IPS DF 6.9 (cell line): ENCODE data around the gene RIN3.

Experiments
- DNase-seq: peaks from one replicate; pipeline ENCODE4 v3.0.0-alpha.2; 2013; ENCODE audit warnings: low read depth, low spot score
- H3K27ac ChIP-seq: one replicate; pipeline ENCODE4 v1.5.1; 2013; ENCODE audit warnings: low read length, control low read depth
- H3K27me3 ChIP-seq: 2 replicates; pipeline ENCODE4 v1.6.1; 2013; ENCODE audit warnings: mild to moderate bottlenecking, low read length; ENCODE audit not compliant: control insufficient read depth, insufficient read depth
- H3K36me3 ChIP-seq: 2 replicates; pipeline ENCODE4 v1.6.1; 2013; ENCODE audit warnings: low read length; ENCODE audit not compliant: control insufficient read depth, insufficient read depth
- H3K4me1 ChIP-seq: 2 replicates; pipeline ENCODE4 v1.6.1; 2013; ENCODE audit warnings: low read length; ENCODE audit not compliant: control insufficient read depth, insufficient read depth
- H3K4me3 ChIP-seq: 2 replicates; pipeline ENCODE4 v1.5.1; 2013; ENCODE audit warnings: mild to moderate bottlenecking, low read length
- H3K9me3 ChIP-seq: 2 replicates; pipeline ENCODE4 v1.6.1; 2013; ENCODE audit warnings: low read length, inconsistent platforms; ENCODE audit not compliant: control insufficient read depth, insufficient read depth
- WGBS: extraction: QIAGEN DNeasy Blood & Tissue Kit; methylation state at CpG from one replicate; pipeline ENCODE4 v1.1.7; 2013; ENCODE audit warnings: mixed read lengths, missing lambda C conversion rate; ENCODE audit not compliant: insufficient read length, insufficient coverage; 5-methylcytosine and 5-hydroxymethylcytosine counted together

RIN3 gene

GRCh38 chr14:92484132-92484823, 29.3 kb upstream of the RIN3 start:
- no CpG with 5 or more reads among the region's 7 CpGs for WGBS
- no peaks in the 10 kb centered on the region for H3K36me3 ChIP-seq
- no peaks in the 10 kb centered on the region for H3K27me3 ChIP-seq
- DNase-seq: no peak
- no peaks in the 10 kb centered on the region for H3K9me3 ChIP-seq
- no peak overlapping the region for H3K27ac ChIP-seq
- no peaks in the 10 kb centered on the region for H3K4me1 ChIP-seq
- H3K4me3 ChIP-seq: no peak overlapping the region

- Histone ChIP-seq H3K4me3 (no peak overlapping the region), H3K36me3 (no peaks in the 10 kb centered on the region), H3K27me3 (no peaks in the 10 kb centered on the region), H3K4me1 (no peaks in the 10 kb centered on the region), H3K9me3 (no peaks in the 10 kb centered on the region), H3K27ac (no peak overlapping the region)
- WGBS: 100% methylated on average over 2 of the region's 4 CpGs
- no peak for DNase-seq
Observed at GRCh38 chr14:92486881-92487280, 26.7 kb upstream of the RIN3 start.

GRCh38 chr14:92487513-92488133, 26.0 kb upstream of the RIN3 start:
- Histone ChIP-seq H3K9me3 (no peaks in the 10 kb centered on the region), H3K27ac (no peak overlapping the region), H3K36me3 (no peaks in the 10 kb centered on the region), H3K4me3 (no peak overlapping the region), H3K4me1 (no peaks in the 10 kb centered on the region), H3K27me3 (no peaks in the 10 kb centered on the region)
- WGBS: no CpG with 5 or more reads among the region's 10 CpGs
- DNase-seq: no peak

- no peak for DNase-seq
- H3K4me1 ChIP-seq: no peaks in the 10 kb centered on the region
- no peak overlapping the region for H3K27ac ChIP-seq
- no peaks in the 10 kb centered on the region for H3K36me3 ChIP-seq
- no peak overlapping the region for H3K4me3 ChIP-seq
- H3K27me3 ChIP-seq: no peaks in the 10 kb centered on the region
- no CpG with 5 or more reads among the region's 21 CpGs for WGBS
- H3K9me3 ChIP-seq: no peaks in the 10 kb centered on the region
Observed at GRCh38 chr14:92489394-92490238, 24.0 kb upstream of the RIN3 start.

- Histone ChIP-seq H3K9me3 (no peaks in the 10 kb centered on the region), H3K36me3 (no peaks in the 10 kb centered on the region), H3K27me3 (no peaks in the 10 kb centered on the region), H3K4me3 (no peak overlapping the region), H3K27ac (no peak overlapping the region), H3K4me1 (no peaks in the 10 kb centered on the region)
- WGBS: no CpG with 5 or more reads among the region's 17 CpGs
- DNase-seq: no peak
Observed at GRCh38 chr14:92490239-92490959, 23.2 kb upstream of the RIN3 start.

GRCh38 chr14:92491782-92492181, 21.8 kb upstream of the RIN3 start:
- no peaks in the 10 kb centered on the region for H3K36me3 ChIP-seq
- no peak for DNase-seq
- H3K27me3 ChIP-seq: no peaks in the 10 kb centered on the region
- H3K4me1 ChIP-seq: no peaks in the 10 kb centered on the region
- no CpG with 5 or more reads among the region's 8 CpGs for WGBS
- H3K9me3 ChIP-seq: no peaks in the 10 kb centered on the region
- no peak overlapping the region for H3K4me3 ChIP-seq
- no peak overlapping the region for H3K27ac ChIP-seq

- DNase-seq: no peak
- no peaks in the 10 kb centered on the region for H3K9me3 ChIP-seq
- no peaks in the 10 kb centered on the region for H3K36me3 ChIP-seq
- H3K4me3 ChIP-seq: no peak overlapping the region
- no peaks in the 10 kb centered on the region for H3K27me3 ChIP-seq
- H3K27ac ChIP-seq: no peak overlapping the region
- WGBS: no CpG with 5 or more reads among the region's 10 CpGs
- H3K4me1 ChIP-seq: no peaks in the 10 kb centered on the region
Observed at GRCh38 chr14:92492258-92492657, 21.3 kb upstream of the RIN3 start.

GRCh38 chr14:92493024-92493423, 20.6 kb upstream of the RIN3 start:
- Histone ChIP-seq H3K27ac (no peak overlapping the region), H3K36me3 (no peaks in the 10 kb centered on the region), H3K27me3 (no peaks in the 10 kb centered on the region), H3K9me3 (no peaks in the 10 kb centered on the region), H3K4me3 (no peak overlapping the region), H3K4me1 (no peaks in the 10 kb centered on the region)
- no peak for DNase-seq
- WGBS: no CpG with 5 or more reads among the region's 10 CpGs

GRCh38 chr14:92493492-92493891, 20.1 kb upstream of the RIN3 start:
- no peaks in the 10 kb centered on the region for H3K4me1 ChIP-seq
- H3K36me3 ChIP-seq: no peaks in the 10 kb centered on the region
- H3K9me3 ChIP-seq: no peaks in the 10 kb centered on the region
- no peaks in the 10 kb centered on the region for H3K27me3 ChIP-seq
- no peak overlapping the region for H3K4me3 ChIP-seq
- no peak for DNase-seq
- no CpG with 5 or more reads among the region's 16 CpGs for WGBS
- H3K27ac ChIP-seq: no peak overlapping the region

GRCh38 chr14:92494512-92494911, 19.1 kb upstream of the RIN3 start:
- Histone ChIP-seq H3K4me3 (no peak overlapping the region), H3K27ac (no peak overlapping the region), H3K36me3 (no peaks in the 10 kb centered on the region), H3K27me3 (no peaks in the 10 kb centered on the region), H3K9me3 (no peaks in the 10 kb centered on the region), H3K4me1 (no peaks in the 10 kb centered on the region)
- WGBS: no CpG with 5 or more reads among the region's 4 CpGs
- DNase-seq: no peak
